Measurements from ENCODE around the gene MEGF6.

Gene MEGF6

GRCh38 chr1:3464649-3465025 is 146.7 kb downstream of the MEGF6 start:
- DNase-seq, result no peak

DNA sequence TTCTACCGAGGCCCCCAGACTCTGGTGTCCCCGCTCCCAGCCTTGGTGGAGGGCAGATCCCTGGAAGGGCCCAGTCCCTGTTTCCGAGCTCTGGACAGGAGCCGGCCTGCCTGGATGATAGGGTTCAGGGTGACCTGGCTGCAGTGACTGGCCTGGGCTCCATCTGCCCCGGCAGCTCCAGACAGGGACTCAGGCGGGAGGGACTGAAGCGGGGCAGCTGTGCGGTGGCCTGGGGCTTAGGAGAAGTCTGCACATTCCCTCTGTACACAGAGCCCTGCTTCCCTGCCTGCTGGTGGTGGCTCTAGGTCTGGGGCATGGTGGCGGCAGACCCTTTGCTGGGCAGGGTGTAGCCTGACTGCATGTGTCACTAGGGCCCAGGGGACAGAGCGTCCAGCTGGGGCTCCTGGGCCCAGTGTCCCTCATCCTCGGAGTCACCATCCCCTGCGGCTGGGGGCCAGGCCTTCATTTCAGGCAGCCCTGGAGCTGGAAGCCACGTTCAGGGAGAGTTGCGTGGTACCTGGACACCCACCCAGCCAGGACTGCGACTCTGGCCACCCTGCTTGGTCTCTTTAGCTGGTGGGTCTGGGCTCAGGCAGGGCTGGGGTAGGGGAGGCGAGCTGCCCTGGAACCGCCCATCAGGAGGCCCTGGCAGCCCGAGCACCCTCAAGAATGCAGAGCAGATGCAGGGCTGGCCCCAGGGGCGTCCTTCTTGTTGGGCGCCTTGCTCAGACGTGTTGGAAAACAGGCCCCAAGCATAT is 147.2 kb downstream of the MEGF6 start:
- DNase-seq, result no peak

- DNase-seq, result no peak
Measured at GRCh38 chr1:3463408-3463863, 147.9 kb downstream of the MEGF6 start.

DNA sequence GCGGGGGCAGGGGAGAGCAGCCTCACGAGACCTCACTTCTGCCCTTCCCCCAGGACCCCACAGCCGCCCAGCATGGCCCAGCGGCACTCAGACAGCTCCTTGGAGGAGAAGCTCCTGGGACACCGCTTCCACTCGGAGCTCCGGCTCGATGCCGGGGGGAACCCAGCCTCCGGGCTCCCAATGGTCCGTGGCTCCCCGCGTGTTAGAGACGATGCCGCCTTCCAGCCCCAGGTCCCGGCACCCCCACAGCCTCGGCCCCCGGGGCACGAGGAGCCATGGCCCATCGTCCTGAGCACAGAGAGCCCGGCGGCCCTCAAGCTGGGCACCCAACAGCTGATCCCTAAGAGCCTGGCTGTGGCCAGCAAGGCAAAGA is 148.3 kb downstream of the MEGF6 start:
- no peak for DNase-seq

- DNase-seq, result no peak
Measured at GRCh38 chr1:3462356-3463012, 148.8 kb downstream of the MEGF6 start.

- DNase-seq, result no peak
Measured at GRCh38 chr1:3461934-3462275, 149.4 kb downstream of the MEGF6 start.

- DNase-seq, result no peak
Measured at GRCh38 chr1:3461238-3461933, 149.9 kb downstream of the MEGF6 start.

- no peak for DNase-seq
Measured at GRCh38 chr1:3460672-3461131, 150.6 kb downstream of the MEGF6 start.

DNA sequence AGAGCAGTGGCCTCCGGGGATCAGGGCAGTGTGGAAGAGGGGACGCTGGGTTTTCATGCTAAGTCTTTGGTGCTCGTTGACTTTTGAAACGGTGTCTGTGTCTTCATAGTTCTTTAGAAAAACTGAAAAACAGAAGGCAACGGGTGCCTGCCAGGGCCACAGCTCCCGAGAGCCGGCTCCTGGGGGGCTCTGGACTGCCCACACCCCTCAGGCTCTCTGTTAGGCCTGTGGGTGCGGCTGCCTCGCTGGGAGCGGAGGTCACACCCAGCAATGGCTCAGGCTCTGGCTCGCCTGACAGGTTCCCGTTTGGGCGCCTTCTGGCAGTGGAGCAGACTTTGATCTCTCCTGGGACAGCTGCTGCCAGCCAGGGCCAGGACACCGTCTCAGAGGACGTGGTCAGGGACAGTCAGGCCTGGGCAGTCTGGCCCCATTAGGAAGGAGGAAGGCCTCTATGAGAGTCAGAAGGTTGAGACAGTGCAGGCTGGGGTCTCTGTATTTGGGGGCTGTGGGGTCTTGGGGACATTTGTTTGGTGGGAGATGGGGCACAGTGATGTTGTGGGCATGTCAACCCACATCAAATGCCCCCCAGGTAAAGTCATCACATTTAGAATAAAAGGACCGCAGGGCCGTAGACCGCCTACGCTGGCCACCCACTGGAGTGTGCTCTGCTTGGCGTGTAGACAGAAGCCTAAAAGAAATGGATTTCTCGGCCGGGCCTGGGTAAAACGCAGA is 151.2 kb downstream of the MEGF6 start:
- no peak for DNase-seq

GRCh38 chr1:3459051-3459908 is 152.0 kb downstream of the MEGF6 start:
- no peak for DNase-seq

DNA sequence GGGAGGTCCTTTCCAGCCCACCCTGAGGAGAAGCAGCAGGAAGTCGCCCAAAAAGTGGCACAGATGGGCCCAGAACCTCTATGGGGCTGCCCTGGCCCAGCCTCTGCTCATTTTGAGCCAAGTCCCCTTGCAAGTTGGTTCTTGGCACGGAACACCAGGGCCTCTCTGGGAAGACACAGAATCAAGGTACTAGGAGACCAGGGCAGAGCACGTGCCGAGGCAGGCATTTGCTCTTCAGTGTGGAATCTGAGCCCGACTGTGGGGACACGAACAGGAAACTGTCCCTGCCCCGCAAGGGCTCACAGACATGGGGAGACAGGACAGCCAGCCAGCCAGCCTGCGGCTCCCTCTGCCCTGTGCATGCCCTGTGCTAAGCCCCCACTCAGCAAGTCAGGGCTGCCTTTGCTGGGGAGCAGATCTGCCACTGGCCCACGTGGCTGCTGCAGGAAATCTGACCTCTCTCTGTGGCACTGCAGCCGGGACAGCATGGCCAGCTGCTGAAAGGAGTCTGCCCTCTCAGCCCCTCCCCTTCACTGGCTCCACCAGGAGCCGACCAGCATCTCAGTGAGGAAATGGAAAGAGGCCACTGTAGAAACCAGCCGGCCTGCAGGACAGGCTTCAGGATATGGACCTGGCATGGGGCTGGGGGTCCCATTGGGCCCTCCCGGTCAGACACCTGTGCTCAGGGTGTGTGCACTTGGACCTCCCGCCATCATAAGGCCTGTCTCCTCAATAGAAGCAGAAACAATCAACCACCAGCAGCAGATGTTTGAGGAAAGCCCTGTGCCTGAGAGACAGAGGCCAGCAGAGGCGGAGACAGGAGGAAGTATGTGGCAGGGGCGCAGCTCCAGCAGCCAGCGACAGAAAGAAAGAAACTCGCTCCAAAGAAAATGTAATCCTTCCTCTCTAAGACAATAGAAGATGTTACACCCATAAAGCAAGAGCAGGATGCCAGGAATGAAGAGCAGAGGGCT is 153.1 kb downstream of the MEGF6 start:
- no peak for DNase-seq

GRCh38 chr1:3456964-3457909 is 154.1 kb downstream of the MEGF6 start:
- DNase-seq, result no peak

GRCh38 chr1:3456449-3456963 is 154.8 kb downstream of the MEGF6 start:
- DNase-seq, result no peak

- DNase-seq, result no peak
Measured at GRCh38 chr1:3455670-3456448, 155.4 kb downstream of the MEGF6 start.

- peak; percentile 10 for DNase-seq
Measured at GRCh38 chr1:3454811-3455618, 156.3 kb downstream of the MEGF6 start.

DNA sequence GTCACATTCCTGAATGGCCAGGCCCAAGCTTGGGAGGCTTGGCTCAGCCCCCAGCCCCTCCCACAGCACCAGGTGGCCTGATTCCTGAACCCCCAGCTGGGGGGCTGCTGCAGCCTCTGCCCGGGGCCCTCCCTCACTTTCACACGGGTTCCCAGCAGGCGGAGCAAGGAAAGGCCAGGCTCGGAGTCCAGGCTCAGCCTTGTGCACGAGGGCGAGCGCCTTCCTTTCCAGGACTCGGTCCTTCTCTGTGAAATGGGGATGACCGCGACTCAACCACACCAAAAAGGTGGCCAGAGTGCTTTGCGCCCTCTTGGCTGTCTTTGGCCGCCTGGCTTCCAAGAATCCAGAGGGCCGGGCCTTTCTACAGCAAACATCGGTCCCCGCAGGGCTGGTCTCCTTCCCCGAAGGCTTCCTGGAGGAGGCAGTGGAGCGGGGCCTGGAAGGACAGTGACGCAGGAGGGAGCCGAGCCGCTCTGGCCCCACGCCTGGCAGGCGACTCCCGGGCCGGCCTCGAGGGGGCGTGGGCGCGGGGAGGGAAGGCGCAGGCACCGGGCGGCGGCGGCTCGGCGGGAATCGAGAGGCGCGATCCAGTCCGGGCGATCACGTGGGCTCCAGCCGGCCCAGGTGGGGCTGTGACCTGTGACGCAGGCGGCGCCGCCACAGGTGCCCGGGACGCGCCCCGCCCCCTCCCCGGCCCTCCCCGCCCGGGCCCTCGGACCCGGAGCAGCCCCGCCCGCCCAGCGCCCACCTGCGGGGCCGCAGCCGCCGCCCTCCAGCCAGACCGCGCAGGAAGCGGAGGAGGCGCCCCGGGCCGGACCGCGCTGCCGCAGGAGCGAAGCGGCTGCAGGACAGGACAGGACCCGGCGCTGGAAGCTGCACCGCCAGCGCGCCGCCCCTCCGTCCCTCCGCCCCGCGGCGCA is 157.2 kb downstream of the MEGF6 start, which contains the start of gene ARHGEF16:
Gene ARHGEF16, plus strand, starts transcription at position 775 of the 920 bp plus-strand sequence. CDS start 8,420 bp downstream, outside the sequence.
- peak; percentile 31 for DNase-seq
